Lower leg skin (tissue), 4 donors: ENCODE results near the gene FLNC. TPM values are rescaled to one million over a fixed set of nuclear protein-coding genes. Genes with fewer than 3 reads are reported as not detected.

Experiments used
- DNase-seq, 2 donors: peaks; one replicate each; pipeline ENCODE4 v3.0.0-alpha.2; 2019; ENCODE audit warnings: low spot score in 2 of 2
- H3K4me3 ChIP-seq: fragments of 200-600 bp; sonication (generic); 2 replicates; pipeline ENCODE4 v1.5.1; 2017; ENCODE audit warnings: mild to moderate bottlenecking, low read depth; ENCODE audit not compliant: poor library complexity, severe bottlenecking
- CTCF ChIP-seq, 3 donors: fragments of 450-650 bp; IDR thresholded peaks; one replicate each; pipeline ENCODE4 v1.5.1; 2016; ENCODE audit warnings: antibody characterized with exemption in 3 of 3, mild to moderate bottlenecking in 3 of 3, moderate library complexity in 2 of 3
- POLR2A ChIP-seq, 2 donors: fragments of 450-650 bp; IDR thresholded peaks; one replicate each; pipeline ENCODE4 v1.6.1; 2016 to 2017; ENCODE audit warnings: antibody characterized with exemption in 2 of 2, mild to moderate bottlenecking in 1 of 2, moderate library complexity in 1 of 2
- WGBS, 2 donors: methylation state at CpG; one replicate each; pipeline ENCODE4 v1.1.5; 2018; 5-methylcytosine and 5-hydroxymethylcytosine counted together
- intact Hi-C: fragments of 100-400 bp; cut with DNase I; formaldehyde crosslinking; loops from one replicate; pipeline ENCODE4 v1.15.0; 2023; ENCODE audit warnings: low total_unique reads
- total RNA-seq, 4 donors: library from RNA; depleted of rRNA; stranded (reverse); fragments of >200 nt; gene quantifications; one replicate each; pipeline ENCODE4 v1.1.0, GENCODE V29; 2016

Gene FLNC
- total RNA-seq, 4 donors from 2014 or later = 5.0 to 11.1 (median 6.2) TPM

GRCh38 chr7:128845987-128846386, 15.8 kb downstream of the FLNC start:
- WGBS, 2 donors = 80 to 84% methylated on average over 14 to 19 of the region's 19 CpGs
- no peak overlapping the region for H3K4me3 ChIP-seq
- TF ChIP-seq CTCF (IDR thresholded peaks at IDR 0.05) (no peak), POLR2A (IDR thresholded peaks at IDR 0.05) (no peak)
- intact Hi-C loops = no loop called here
- DNase-seq = no peak

- no peak for DNase-seq
- H3K4me3 ChIP-seq = no peak overlapping the region
- intact Hi-C loops = no loop called here
- no peak for TF ChIP-seq CTCF (IDR thresholded peaks at IDR 0.05)
- no peak for TF ChIP-seq POLR2A (IDR thresholded peaks at IDR 0.05)
- 89 to 91% methylated on average over 14 of the region's 14 CpGs for WGBS, 2 donors
Observed at GRCh38 chr7:128846781-128847444, 16.7 kb downstream of the FLNC start.

GRCh38 chr7:128847721-128848211, 17.6 kb downstream of the FLNC start:
- no peak for DNase-seq
- WGBS, 2 donors = 89 to 91% methylated on average over 8 to 17 of the region's 17 CpGs
- TF ChIP-seq CTCF (IDR thresholded peaks at IDR 0.05) (no peak), POLR2A (IDR thresholded peaks at IDR 0.05) (no peak)
- no peak overlapping the region for H3K4me3 ChIP-seq
- intact Hi-C loops = no loop called here

GRCh38 chr7:128848289-128849155, 18.3 kb downstream of the FLNC start:
- 92 to 95% methylated on average over 31 of the region's 31 CpGs for WGBS, 2 donors
- no peak overlapping the region for H3K4me3 ChIP-seq
- no peak for DNase-seq
- no peak for TF ChIP-seq CTCF (IDR thresholded peaks at IDR 0.05)
- no peak for TF ChIP-seq POLR2A (IDR thresholded peaks at IDR 0.05)
- intact Hi-C loops = no loop called here

- WGBS, 2 donors = 92 to 98% methylated on average over 13 to 16 of the region's 16 CpGs
- TF ChIP-seq POLR2A (IDR thresholded peaks at IDR 0.05) (no peak), CTCF (IDR thresholded peaks at IDR 0.05) (no peak)
- intact Hi-C loops = no loop called here
- no peak for DNase-seq
- H3K4me3 ChIP-seq = no peak overlapping the region
Observed at GRCh38 chr7:128849156-128849515, 18.9 kb downstream of the FLNC start.
